H9 (cell line): ENCODE data around the gene SLC6A18. TPM values are rescaled to one million over a fixed set of nuclear protein-coding genes. Genes with fewer than 3 reads are reported as not detected.

Source experiments
- DNase-seq: peaks from one replicate; pipeline ENCODE4 v3.0.0-alpha.2; 2017
- H2AFZ ChIP-seq: one replicate; pipeline ENCODE4 v1.6.1; 2013; ENCODE audit warnings: mild to moderate bottlenecking, low read length, control low read depth, moderate library complexity
- H2AK5ac ChIP-seq: 2 replicates; pipeline ENCODE4 v1.6.1; 2013; ENCODE audit warnings: low read length, control low read depth, mixed read lengths; ENCODE audit not compliant: insufficient read length
- H2BK120ac ChIP-seq: one replicate; pipeline ENCODE4 v1.6.1; 2013; ENCODE audit warnings: low read depth, mild to moderate bottlenecking, low read length, control low read depth, inconsistent platforms; ENCODE audit not compliant: poor library complexity, severe bottlenecking
- H2BK12ac ChIP-seq: 2 replicates; pipeline ENCODE4 v1.6.1; 2013; ENCODE audit warnings: low read length, control low read depth, mixed read lengths, low read depth; ENCODE audit not compliant: insufficient read length
- H2BK15ac ChIP-seq: 2 replicates; pipeline ENCODE4 v1.6.1; 2013; ENCODE audit warnings: low read depth, low read length, control low read depth
- H2BK20ac ChIP-seq: one replicate; pipeline ENCODE4 v1.6.1; 2013; ENCODE audit warnings: low read depth, mild to moderate bottlenecking, low read length, control low read depth, inconsistent platforms; ENCODE audit not compliant: poor library complexity, severe bottlenecking
- H2BK5ac ChIP-seq: 2 replicates; pipeline ENCODE4 v1.6.1; 2013; ENCODE audit warnings: low read length, control low read depth, mixed read lengths; ENCODE audit not compliant: insufficient read length
- H3K14ac ChIP-seq: 2 replicates; pipeline ENCODE4 v1.6.1; 2013; ENCODE audit warnings: low read length, control low read depth; ENCODE audit not compliant: insufficient read depth
- H3K18ac ChIP-seq: 2 replicates; pipeline ENCODE4 v1.6.1; 2013; ENCODE audit warnings: low read depth, mild to moderate bottlenecking, mixed read lengths, low read length, control low read depth; ENCODE audit not compliant: insufficient read length
- H3K23ac ChIP-seq: 2 replicates; pipeline ENCODE4 v1.6.1; 2013; ENCODE audit warnings: low read length, control low read depth, mixed read lengths, low read depth; ENCODE audit not compliant: insufficient read length
- H3K23me2 ChIP-seq: 2 replicates; pipeline ENCODE4 v1.6.1; 2013; ENCODE audit warnings: low read depth, mild to moderate bottlenecking, mixed read lengths, low read length, control low read depth; ENCODE audit not compliant: insufficient read length, poor library complexity, severe bottlenecking
- H3K27ac ChIP-seq: 2 replicates; pipeline ENCODE4 v1.5.1; 2013; ENCODE audit warnings: low read length, control low read depth, mixed read lengths, low read depth; ENCODE audit not compliant: insufficient read length
- H3K27me3 ChIP-seq: 2 replicates; pipeline ENCODE4 v1.6.1; 2013; ENCODE audit warnings: low read length, control low read depth, inconsistent platforms; ENCODE audit not compliant: insufficient read depth
- H3K4ac ChIP-seq: 2 replicates; pipeline ENCODE4 v1.6.1; 2013; ENCODE audit warnings: low read depth, mild to moderate bottlenecking, control low read depth, inconsistent platforms, low read length, moderate library complexity
- H3K4me1 ChIP-seq: 2 replicates; pipeline ENCODE4 v1.6.1; 2013; ENCODE audit warnings: low read length, control low read depth, inconsistent platforms; ENCODE audit not compliant: insufficient read depth
- H3K4me2 ChIP-seq: 2 replicates; pipeline ENCODE4 v1.6.1; 2013; ENCODE audit warnings: low read length, control low read depth, mixed read lengths; ENCODE audit not compliant: insufficient read length, insufficient read depth
- H3K56ac ChIP-seq: 2 replicates; pipeline ENCODE4 v1.6.1; 2013; ENCODE audit warnings: low read depth, mild to moderate bottlenecking, mixed read lengths, low read length, control low read depth; ENCODE audit not compliant: insufficient read length
- H3K79me1 ChIP-seq: 2 replicates; pipeline ENCODE4 v1.6.1; 2013; ENCODE audit warnings: low read depth, mild to moderate bottlenecking, moderate library complexity, low read length, control low read depth, inconsistent platforms; ENCODE audit not compliant: insufficient read depth, poor library complexity, severe bottlenecking
- H3K79me2 ChIP-seq: 2 replicates; pipeline ENCODE4 v1.6.1; 2013; ENCODE audit warnings: low read length, control low read depth, inconsistent platforms; ENCODE audit not compliant: insufficient read depth
- H3K9ac ChIP-seq: 2 replicates; pipeline ENCODE4 v1.6.1; 2013; ENCODE audit warnings: low read length, control low read depth, mixed read lengths; ENCODE audit not compliant: insufficient read length; ENCODE audit errors: extremely low read depth
- H3K9me3 ChIP-seq: one replicate; pipeline ENCODE4 v1.6.1; 2013; ENCODE audit warnings: low read depth, low read length, inconsistent platforms; ENCODE audit not compliant: control insufficient read depth
- H3T11ph ChIP-seq: one replicate; pipeline ENCODE4 v1.6.1; 2013; ENCODE audit warnings: mild to moderate bottlenecking, low read length, control low read depth, inconsistent platforms
- H4K20me1 ChIP-seq: one replicate; pipeline ENCODE4 v1.6.1; 2013; ENCODE audit not compliant: control insufficient read depth, insufficient read length, insufficient read depth
- H4K5ac ChIP-seq: 2 replicates; pipeline ENCODE4 v1.6.1; 2013; ENCODE audit warnings: low read depth, mild to moderate bottlenecking, mixed read lengths, low read length, control low read depth; ENCODE audit not compliant: insufficient read length
- H4K8ac ChIP-seq: replicated peaks from 2 replicates; pipeline ENCODE4 v1.6.1; 2013; ENCODE audit warnings: low read length, control low read depth, mixed read lengths, low read depth; ENCODE audit not compliant: insufficient read length
- H4K91ac ChIP-seq: 2 replicates; pipeline ENCODE4 v1.6.1; 2013; ENCODE audit warnings: low read depth, mild to moderate bottlenecking, moderate library complexity, mixed read lengths, low read length, control low read depth; ENCODE audit not compliant: insufficient read length
- H3K27ac Mint-ChIP-seq, 3 experiments: 2 replicates in 2 of 3; 3 replicates in 1 of 3; pipeline ENCODE4 v1.8.0; 2020 to 2021; ENCODE audit warnings: mixed read lengths in 3 of 3, mild to moderate bottlenecking in 1 of 3, moderate library complexity in 1 of 3
- H3K27me3 Mint-ChIP-seq: 2 replicates; pipeline ENCODE4 v1.8.0; 2021; ENCODE audit warnings: low read depth, mild to moderate bottlenecking, moderate library complexity, mixed read lengths
- H3K36me3 Mint-ChIP-seq, 3 experiments: 2 replicates in 2 of 3; 3 replicates in 1 of 3; pipeline ENCODE4 v1.8.0; 2020 to 2021; ENCODE audit warnings: low read depth in 3 of 3, mixed read lengths in 3 of 3; ENCODE audit not compliant: insufficient read depth in 1 of 3
- H3K4me1 Mint-ChIP-seq, 2 experiments: 2 replicates each; pipeline ENCODE4 v1.8.0; 2020; ENCODE audit warnings: mixed read lengths in 2 of 2
- H3K4me3 Mint-ChIP-seq, 2 experiments: 2 replicates in 1 of 2; 3 replicates in 1 of 2; pipeline ENCODE4 v1.8.0; 2020 to 2021; ENCODE audit warnings: mild to moderate bottlenecking in 2 of 2, mixed read lengths in 2 of 2, moderate library complexity in 1 of 2
- H3K9me3 Mint-ChIP-seq, 2 experiments: 2 replicates in 1 of 2; 3 replicates in 1 of 2; pipeline ENCODE4 v1.8.0; 2020; ENCODE audit warnings: mild to moderate bottlenecking in 2 of 2, mixed read lengths in 2 of 2, moderate library complexity in 1 of 2
- CTCF ChIP-seq: fragments of 200-600 bp; sonication (generic); conservative IDR thresholded peaks from 3 replicates; pipeline ENCODE4 v1.8.0; 2021; ENCODE audit warnings: antibody characterized with exemption, mild to moderate bottlenecking
- WGBS: extraction: QIAGEN DNeasy Blood & Tissue Kit; methylation state at CpG from one replicate; pipeline ENCODE4 v1.1.7; 2013; ENCODE audit warnings: missing lambda C conversion rate, low lambda C conversion rate, mixed read lengths; ENCODE audit not compliant: insufficient read length; ENCODE audit errors: extremely low coverage; 5-methylcytosine and 5-hydroxymethylcytosine counted together
- total RNA-seq: library from RNA; stranded (reverse); gene quantifications from 2 replicates; pipeline ENCODE4 v1.2.1, GENCODE V29; 2021

SLC6A18 gene
- total RNA-seq, 1 experiment from 2014 or later: not detected

- no peaks in the 10 kb centered on the region for H3K79me1 ChIP-seq
- Mint-ChIP-seq H3K27me3 (peaks cover 4% of the 10 kb centered on the region), H3K9me3 (peaks cover 0 to 3% of the 10 kb centered on the region in 2 experiments; a peak in 2 of 5 replicates), H3K36me3 (no peaks in the 10 kb centered on the region), H3K4me3 (no peak overlapping the region), H3K4me1 (peaks cover 0 to 12% of the 10 kb centered on the region in 2 experiments; a peak in 2 of 4 replicates), H3K27ac (no peak overlapping the region)
- no peak overlapping the region for H3K14ac ChIP-seq
- no peak for TF ChIP-seq CTCF
- no peaks in the 10 kb centered on the region for H3K23me2 ChIP-seq
- H3T11ph ChIP-seq: no peak overlapping the region
- no peak overlapping the region for H4K91ac ChIP-seq
- no peak overlapping the region for H3K4me2 ChIP-seq
- no peak overlapping the region for H2AK5ac ChIP-seq
- DNase-seq: no peak
- no peak overlapping the region for H4K5ac ChIP-seq
- no peak overlapping the region for H3K18ac ChIP-seq
- H3K9ac ChIP-seq: no peak overlapping the region
- H2BK5ac ChIP-seq: no peak overlapping the region
- no peak overlapping the region for H3K4ac ChIP-seq
- no peak overlapping the region for H3K27ac ChIP-seq
- no peak overlapping the region for H2AFZ ChIP-seq
- no peaks in the 10 kb centered on the region for H3K79me2 ChIP-seq
- no peak overlapping the region for H4K8ac ChIP-seq
- H3K23ac ChIP-seq: no peak overlapping the region
- no peak overlapping the region for H2BK15ac ChIP-seq
- no peak overlapping the region for H2BK20ac ChIP-seq
- no peak overlapping the region for H2BK120ac ChIP-seq
- WGBS: no CpG with 5 or more reads among the region's 50 CpGs
- H3K56ac ChIP-seq: no peak overlapping the region
- no peaks in the 10 kb centered on the region; the same call in 1 of the 2 replicates for H3K4me1 ChIP-seq
- H4K20me1 ChIP-seq: no peaks in the 10 kb centered on the region
- H3K27me3 ChIP-seq: no peaks in the 10 kb centered on the region
- no peaks in the 10 kb centered on the region for H3K9me3 ChIP-seq
- no peak overlapping the region for H2BK12ac ChIP-seq
Measured at GRCh38 chr5:1226839-1227581, 1.8 kb downstream of the SLC6A18 start.
